ENCODE data around the gene ATP1A2.

Gene ATP1A2

DNA sequence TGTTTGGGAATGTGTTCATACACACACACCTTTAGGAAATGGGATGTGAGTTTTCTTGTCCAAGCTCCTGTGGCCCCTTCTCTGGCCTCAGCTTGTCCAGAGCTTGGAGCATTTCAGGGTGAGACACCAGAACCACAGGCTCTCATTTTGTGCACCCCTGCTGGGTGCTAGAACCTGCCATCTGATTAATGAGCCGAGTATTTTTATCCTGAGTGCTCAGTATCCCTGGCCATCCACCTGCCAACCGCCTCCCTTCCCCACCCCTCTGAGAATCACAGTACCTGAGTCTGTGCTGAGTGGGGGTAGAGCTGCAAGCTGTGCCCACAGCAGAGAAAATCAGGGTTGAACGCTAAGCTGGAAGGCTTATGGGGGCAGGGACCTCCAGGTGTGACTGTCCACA is 76.2 kb downstream of the ATP1A2 start:
- CTCF ChIA-PET = interaction anchor here (0.7 to 7.2 kb wide), 11 partner anchors 14 to 188 kb away, joined by 3 to 134 read pairs (median 15); partner anchors contain the start of genes PEA15 and PEX19
- no peak for DNase-seq (ENCODE audit: extremely low spot score)
- POLR2A ChIA-PET = no interaction called here
- no peak for TF ChIP-seq CTCF (IDR thresholded peaks at IDR 0.05; ENCODE audit: control extremely low read depth, extremely low read depth, low read depth, missing control alignments)

- ChIA-PET POLR2A (no interaction called here), CTCF (interaction anchor here (1.4 to 7.2 kb wide), 14 partner anchors 9 to 187 kb away, joined by 3 to 134 read pairs (median 14); partner anchors contain the start of genes PEA15 and PEX19)
- no peak for TF ChIP-seq CTCF (IDR thresholded peaks at IDR 0.05; ENCODE audit: control extremely low read depth, extremely low read depth, low read depth, missing control alignments)
- DNase-seq (ENCODE audit: extremely low spot score) = no peak
Observed at GRCh38 chr1:160192234-160192633, 76.7 kb downstream of the ATP1A2 start.

All from GM10248 (cell line).